Measurements from ENCODE around the gene SGCG.

DNA sequence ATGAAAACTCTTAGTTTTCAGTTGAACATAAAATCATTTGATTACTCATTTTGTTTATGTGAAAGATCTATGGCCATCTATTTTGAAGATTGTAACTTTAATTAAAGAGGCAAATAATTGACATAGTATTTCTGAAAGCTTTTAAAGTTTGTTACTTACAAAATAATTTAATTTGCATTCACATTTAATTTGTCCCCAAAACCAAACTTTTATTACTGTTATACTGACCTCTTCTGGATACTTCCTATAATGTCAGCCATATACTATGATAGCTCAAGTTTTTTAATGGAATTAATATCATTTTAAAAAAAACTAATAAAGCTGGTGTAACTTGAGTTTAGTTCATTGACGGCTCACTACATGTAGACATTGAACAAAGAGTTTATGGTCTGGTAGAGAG lies 4.9 kb upstream of the SGCG start:
- TF ChIP-seq CTBP1 (IDR thresholded peaks at IDR 0.05; ENCODE audit: borderline replicate concordance) = no peak
- no peak for TF ChIP-seq SUZ12 (IDR thresholded peaks at IDR 0.05)
- TF ChIP-seq FOXK2 (IDR thresholded peaks at IDR 0.05) = no peak
- TF ChIP-seq TARDBP (IDR thresholded peaks at IDR 0.05) = no peak
- TF ChIP-seq SP1 (IDR thresholded peaks at IDR 0.05) = no peak

Measured in HEK293T (cell line).